ENCODE results near the gene PICK1.

DNA sequence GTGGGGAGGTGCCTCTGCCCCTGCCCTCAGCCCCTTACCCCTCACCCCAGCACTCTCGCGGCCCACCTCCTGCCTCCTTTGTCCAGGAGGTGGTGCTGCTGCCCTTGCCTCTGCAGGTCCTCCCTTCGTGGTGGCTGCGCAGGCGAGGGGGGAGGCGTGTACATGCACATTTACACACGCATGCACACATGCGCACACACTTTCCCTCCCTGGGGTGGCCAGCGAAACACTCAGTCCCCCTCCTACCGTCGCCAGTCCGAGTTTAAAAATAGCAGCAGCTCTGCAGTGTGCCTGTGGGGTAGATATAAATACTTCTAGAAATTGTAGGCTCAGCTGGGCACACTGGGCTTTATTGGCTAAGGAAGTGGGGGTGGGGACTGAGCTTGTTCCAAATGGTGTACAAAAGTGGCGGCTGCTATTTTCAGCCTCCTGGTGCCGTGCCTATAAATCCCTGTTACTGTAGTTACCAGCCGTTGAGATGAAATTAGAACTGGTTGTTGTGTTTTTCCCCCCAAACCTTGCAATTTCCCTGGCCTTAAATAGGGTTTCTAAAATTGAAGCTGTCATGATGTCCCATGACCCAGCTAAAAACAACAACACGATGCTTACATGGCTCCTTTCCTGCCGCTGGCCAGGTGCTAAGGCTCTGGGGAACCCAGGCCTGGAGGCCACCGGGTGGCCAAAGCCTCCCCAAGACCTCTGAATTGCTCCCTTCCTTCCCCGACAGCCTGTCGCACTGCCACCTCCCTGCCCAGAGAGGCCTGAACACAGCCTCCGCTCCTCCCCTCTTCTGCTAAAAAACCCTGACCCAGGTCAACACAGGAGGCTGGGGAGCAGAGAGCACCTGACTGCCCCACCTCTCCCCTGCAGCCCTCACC, 12.4 kb downstream of the PICK1 start:
- TF ChIP-seq, protein P1, sequence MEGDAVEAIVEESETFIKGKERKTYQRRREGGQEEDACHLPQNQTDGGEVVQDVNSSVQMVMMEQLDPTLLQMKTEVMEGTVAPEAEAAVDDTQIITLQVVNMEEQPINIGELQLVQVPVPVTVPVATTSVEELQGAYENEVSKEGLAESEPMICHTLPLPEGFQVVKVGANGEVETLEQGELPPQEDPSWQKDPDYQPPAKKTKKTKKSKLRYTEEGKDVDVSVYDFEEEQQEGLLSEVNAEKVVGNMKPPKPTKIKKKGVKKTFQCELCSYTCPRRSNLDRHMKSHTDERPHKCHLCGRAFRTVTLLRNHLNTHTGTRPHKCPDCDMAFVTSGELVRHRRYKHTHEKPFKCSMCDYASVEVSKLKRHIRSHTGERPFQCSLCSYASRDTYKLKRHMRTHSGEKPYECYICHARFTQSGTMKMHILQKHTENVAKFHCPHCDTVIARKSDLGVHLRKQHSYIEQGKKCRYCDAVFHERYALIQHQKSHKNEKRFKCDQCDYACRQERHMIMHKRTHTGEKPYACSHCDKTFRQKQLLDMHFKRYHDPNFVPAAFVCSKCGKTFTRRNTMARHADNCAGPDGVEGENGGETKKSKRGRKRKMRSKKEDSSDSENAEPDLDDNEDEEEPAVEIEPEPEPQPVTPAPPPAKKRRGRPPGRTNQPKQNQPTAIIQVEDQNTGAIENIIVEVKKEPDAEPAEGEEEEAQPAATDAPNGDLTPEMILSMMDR (IDR thresholded peaks at IDR 0.05) = peak; percentile 17 to 47 (median 32)
- no peak for TF ChIP-seq POLR2A (IDR thresholded peaks at IDR 0.05)

Data from testis (tissue), 2 donors.